Endothelial cell of umbilical vein (primary cell): ENCODE data around the gene MTF2. TPM values are rescaled to one million over a fixed set of nuclear protein-coding genes. Genes with fewer than 3 reads are reported as not detected.

ENCODE experiments used
- BruUV-seq: library from RNA; stranded (reverse); fragments of 400-500 nt; replicated peaks from 2 replicates; lab custom pipeline; 2021; lab: Mats Ljungman, UMichigan
- CTCF ChIA-PET: fragments of 300-600, 350-600 bp; sonication (Branson Sonifier 250); formaldehyde crosslinking; loops from one replicate; lab custom pipeline; 2021; ENCODE audit warnings: antibody characterized with exemption, inconsistent platforms; lab: Charles Lee
- POLR2A ChIA-PET: fragments of 300-600, 350-600 bp; sonication (Branson Sonifier 250); formaldehyde crosslinking; loops from one replicate; lab custom pipeline; 2021; ENCODE audit warnings: antibody characterized with exemption, inconsistent platforms; lab: Charles Lee
- DNase-seq: peaks from one replicate; pipeline ENCODE4 v3.0.0-alpha.2; 2011; ENCODE audit warnings: low read depth, low spot score
- FAIRE-seq: peaks from 2 replicates; lab custom pipeline; 2011; peaks lifted over from hg19 to GRCh38; lab: Jason Lieb, UNC
- H2AFZ ChIP-seq: 2 replicates; pipeline ENCODE4 v1.6.0; 2012; ENCODE audit warnings: low read depth, low read length, control low read depth, inconsistent platforms
- H3K27ac ChIP-seq: 2 replicates; pipeline ENCODE4 v1.5.1; 2011; ENCODE audit warnings: low read depth, mild to moderate bottlenecking, control low read depth, low read length, moderate library complexity; ENCODE audit not compliant: insufficient read depth
- H3K27me3 ChIP-seq, 2 experiments: 2 replicates each; pipeline versions ENCODE4 v1.6.0 to v1.6.1; 2011; ENCODE audit warnings: low read length in 2 of 2, mixed read lengths in 1 of 2; ENCODE audit not compliant: control insufficient read depth in 2 of 2, insufficient read depth in 2 of 2
- H3K36me3 ChIP-seq, 2 experiments: 2 replicates in 1 of 2; 3 replicates in 1 of 2; pipeline ENCODE4 v1.5.1; 2011; ENCODE audit warnings: low read length in 2 of 2, mild to moderate bottlenecking in 1 of 2, moderate library complexity in 1 of 2; ENCODE audit not compliant: control insufficient read depth in 2 of 2, insufficient read depth in 2 of 2; ENCODE audit errors: extremely low read depth in 1 of 2
- H3K4me1 ChIP-seq: 3 replicates; pipeline ENCODE4 v1.5.1; 2011; ENCODE audit warnings: mild to moderate bottlenecking, low read length; ENCODE audit not compliant: control insufficient read depth, insufficient read depth; ENCODE audit errors: extremely low read depth
- H3K4me2 ChIP-seq: 2 replicates; pipeline ENCODE4 v1.6.1; 2011; ENCODE audit warnings: low read length, control low read depth, mixed read lengths; ENCODE audit not compliant: insufficient read depth
- H3K4me3 ChIP-seq, 3 experiments: fragments of 200-600 bp in 1 of 3; sonication (generic), shearing (Covaris generic) in 1 of 3; replicated peaks in 1 of 3; 2 replicates each; pipeline ENCODE4 v1.5.1; 2011 to 2016; ENCODE audit warnings: control low read depth in 3 of 3, low read length in 3 of 3, mild to moderate bottlenecking in 2 of 3, inconsistent platforms in 1 of 3, low read depth in 1 of 3, moderate library complexity in 1 of 3; ENCODE audit not compliant: insufficient read depth in 1 of 3
- H3K79me2 ChIP-seq: 2 replicates; pipeline ENCODE4 v1.6.0; 2012; ENCODE audit warnings: low read length, inconsistent platforms; ENCODE audit not compliant: control insufficient read depth, insufficient read depth
- H3K9ac ChIP-seq: replicated peaks from 2 replicates; pipeline ENCODE3; 2011; ENCODE audit warnings: low read length, control low read depth; ENCODE audit not compliant: insufficient read depth; ENCODE audit errors: extremely low read depth
- H3K9me1 ChIP-seq: replicated peaks from 3 replicates; pipeline ENCODE4 v1.6.0; 2011; ENCODE audit warnings: mild to moderate bottlenecking, low read length; ENCODE audit not compliant: control insufficient read depth, insufficient read depth; ENCODE audit errors: extremely low read depth
- H3K9me3 ChIP-seq: replicated peaks from 2 replicates; pipeline ENCODE4 v1.5.1; 2012; ENCODE audit warnings: low read length, inconsistent platforms; ENCODE audit not compliant: control insufficient read depth, insufficient read depth
- H4K20me1 ChIP-seq: replicated peaks from 2 replicates; pipeline ENCODE3; 2011; ENCODE audit warnings: mild to moderate bottlenecking, low read length; ENCODE audit not compliant: control insufficient read depth, insufficient read depth; ENCODE audit errors: extremely low read depth
- EZH2 ChIP-seq: IDR thresholded peaks from 2 replicates; pipeline ENCODE4 v1.6.1; 2012; ENCODE audit warnings: borderline replicate concordance, low read depth, mild to moderate bottlenecking, moderate library complexity, low read length, inconsistent platforms; ENCODE audit not compliant: severe bottlenecking
- FOS ChIP-seq: IDR thresholded peaks from 2 replicates; pipeline ENCODE4 v1.6.1; 2011; ENCODE audit warnings: mild to moderate bottlenecking, low read length, moderate library complexity, borderline replicate concordance; ENCODE audit not compliant: insufficient read depth
- GATA2 ChIP-seq: IDR thresholded peaks from 2 replicates; pipeline ENCODE4 v1.7.0; 2011; ENCODE audit warnings: low read depth, mild to moderate bottlenecking, moderate library complexity, mixed read lengths, low read length; ENCODE audit not compliant: insufficient read length, insufficient read depth
- JUN ChIP-seq: IDR thresholded peaks from 2 replicates; pipeline ENCODE4 v1.6.1; 2011; ENCODE audit warnings: borderline replicate concordance, low read depth; ENCODE audit not compliant: insufficient read length, insufficient read depth
- MYC ChIP-seq: IDR thresholded peaks from one replicate; pipeline ENCODE4 v1.6.1; 2011; ENCODE audit warnings: mild to moderate bottlenecking, low read depth, low read length
- POLR2A ChIP-seq: IDR thresholded peaks from 2 replicates; pipeline ENCODE4 v1.6.1; 2012; ENCODE audit warnings: low read depth, mild to moderate bottlenecking, control low read depth, low read length
- POLR2AphosphoS5 ChIP-seq: IDR thresholded peaks from 2 replicates; pipeline ENCODE4 v1.6.1; 2012; ENCODE audit warnings: low read depth, mild to moderate bottlenecking, control low read depth, low read length, moderate library complexity; ENCODE audit not compliant: insufficient read depth
- dilution Hi-C: fragments of 300-500 bp; cut with MboI; formaldehyde crosslinking; loops from one replicate; pipeline ENCODE4 v1.15.0; 2019; ENCODE audit warnings: low sequenced_read_pairs; ENCODE audit not compliant: extremely low pct_ligation_motif_present
- intact Hi-C: fragments of 100-400 bp; cut with micrococcal nuclease; formaldehyde crosslinking; loops from one replicate; pipeline ENCODE4 v1.10.0; 2022
- polyA plus RNA-seq, 4 experiments: library from polyadenylated mRNA; depleted of rRNA in 3 of 4; stranded (reverse) in 3 of 4; unstranded in 1 of 4; fragments of >200 nt; gene quantifications; 2 replicates each; pipeline versions ENCODE4 v1.2.1 to v1.2.3, GENCODE V29; 2011 to 2012; ENCODE audit warnings: missing spikeins in 1 of 4
- total RNA-seq: library from RNA; stranded (reverse); gene quantifications from 2 replicates; pipeline ENCODE4 v1.2.3, GENCODE V29; 2021
- TF ChIP-seq, protein P1 (sequence below), 2 donors: IDR thresholded peaks; 1 replicate in 1 of 2; 2 replicates in 1 of 2; pipeline ENCODE4 v1.5.1; 2011; ENCODE audit warnings: low read length in 2 of 2, mild to moderate bottlenecking in 2 of 2, moderate library complexity in 2 of 2, control low read depth in 1 of 2, inconsistent platforms in 1 of 2, low read depth in 1 of 2; ENCODE audit not compliant: insufficient read depth in 1 of 2; ENCODE audit errors: extremely low read depth in 1 of 2
- TF ChIP-seq, protein P2 (sequence below): IDR thresholded peaks from 2 replicates; pipeline ENCODE4 v1.6.1; 2011; ENCODE audit not compliant: insufficient read depth, insufficient read length

MTF2 gene
- total and polyA plus RNA-seq, 2 donors (not counting 3 experiments of a cell fraction or from before 2014, with no cell fraction given) = 20.1 to 40.5 TPM

DNA sequence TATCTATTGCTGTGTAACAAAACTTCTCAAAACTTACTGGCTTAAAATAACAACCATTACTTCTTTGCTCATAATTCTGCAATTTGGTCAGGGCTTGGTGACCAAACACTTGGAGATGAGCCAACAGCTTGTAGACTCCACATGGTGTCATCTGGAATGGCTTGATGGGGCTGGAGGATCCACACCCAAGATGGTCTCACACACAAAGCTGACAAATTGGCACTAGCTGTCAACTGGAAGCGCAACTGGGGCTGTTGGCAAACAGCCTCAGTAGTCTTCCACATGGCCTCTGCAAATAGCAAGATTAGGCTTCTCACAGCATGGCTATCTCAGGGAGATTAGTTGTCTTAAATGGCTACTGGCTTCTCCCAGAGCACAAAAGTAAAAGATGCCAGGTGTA, 27.1 kb upstream of the MTF2 start:
- no peak overlapping the region for H2AFZ ChIP-seq
- no peak overlapping the region for H3K4me2 ChIP-seq
- no TSS peak for BruUV-seq
- no peak overlapping the region for H3K27ac ChIP-seq
- ChIA-PET POLR2A (no interaction called here), CTCF (interaction anchor here (1.6 kb wide), 1 partner anchor 11 kb away, joined by 7 read pairs; no protein-coding TSS in a partner anchor)
- no peaks in the 10 kb centered on the region for H3K79me2 ChIP-seq
- intact Hi-C loops (no loop called here), dilution Hi-C loops (no loop called here)
- H3K9me3 ChIP-seq = no peaks in the 10 kb centered on the region
- no peaks in the 10 kb centered on the region for H3K9me1 ChIP-seq
- DNase-seq (no peak), FAIRE-seq (no peak)
- H3K9ac ChIP-seq = no peak overlapping the region
- TF ChIP-seq POLR2AphosphoS5 (no peak), MYC (no peak), FOS (no peak)
- TF ChIP-seq, protein P1, sequence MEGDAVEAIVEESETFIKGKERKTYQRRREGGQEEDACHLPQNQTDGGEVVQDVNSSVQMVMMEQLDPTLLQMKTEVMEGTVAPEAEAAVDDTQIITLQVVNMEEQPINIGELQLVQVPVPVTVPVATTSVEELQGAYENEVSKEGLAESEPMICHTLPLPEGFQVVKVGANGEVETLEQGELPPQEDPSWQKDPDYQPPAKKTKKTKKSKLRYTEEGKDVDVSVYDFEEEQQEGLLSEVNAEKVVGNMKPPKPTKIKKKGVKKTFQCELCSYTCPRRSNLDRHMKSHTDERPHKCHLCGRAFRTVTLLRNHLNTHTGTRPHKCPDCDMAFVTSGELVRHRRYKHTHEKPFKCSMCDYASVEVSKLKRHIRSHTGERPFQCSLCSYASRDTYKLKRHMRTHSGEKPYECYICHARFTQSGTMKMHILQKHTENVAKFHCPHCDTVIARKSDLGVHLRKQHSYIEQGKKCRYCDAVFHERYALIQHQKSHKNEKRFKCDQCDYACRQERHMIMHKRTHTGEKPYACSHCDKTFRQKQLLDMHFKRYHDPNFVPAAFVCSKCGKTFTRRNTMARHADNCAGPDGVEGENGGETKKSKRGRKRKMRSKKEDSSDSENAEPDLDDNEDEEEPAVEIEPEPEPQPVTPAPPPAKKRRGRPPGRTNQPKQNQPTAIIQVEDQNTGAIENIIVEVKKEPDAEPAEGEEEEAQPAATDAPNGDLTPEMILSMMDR (IDR thresholded peaks at IDR 0.05; ENCODE audit: extremely low read depth in 1 of 2, insufficient read depth in 1 of 2, low read depth in 1 of 2, low read length in 2 of 2) = no peak
- TF ChIP-seq, protein P2, sequence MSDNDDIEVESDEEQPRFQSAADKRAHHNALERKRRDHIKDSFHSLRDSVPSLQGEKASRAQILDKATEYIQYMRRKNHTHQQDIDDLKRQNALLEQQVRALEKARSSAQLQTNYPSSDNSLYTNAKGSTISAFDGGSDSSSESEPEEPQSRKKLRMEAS = no peak
- peaks cover 0 to 5% of the 10 kb centered on the region in 2 experiments for H3K27me3 ChIP-seq
- H4K20me1 ChIP-seq = peaks cover 3% of the 10 kb centered on the region
- no peaks in the 10 kb centered on the region for H3K4me1 ChIP-seq
- no peaks in the 10 kb centered on the region for H3K36me3 ChIP-seq
- H3K4me3 ChIP-seq = no peak overlapping the region

- no TSS peak for BruUV-seq
- Histone ChIP-seq H4K20me1 (peaks cover 3% of the 10 kb centered on the region), H3K27ac (no peak overlapping the region), H3K9me3 (no peaks in the 10 kb centered on the region), H3K4me2 (no peak overlapping the region), H3K36me3 (no peaks in the 10 kb centered on the region), H3K27me3 (peaks cover 2 to 10% of the 10 kb centered on the region in 2 experiments), H2AFZ (no peak overlapping the region), H3K9me1 (no peaks in the 10 kb centered on the region), H3K4me3 (no peak overlapping the region), H3K79me2 (no peaks in the 10 kb centered on the region), H3K9ac (no peak overlapping the region), H3K4me1 (no peaks in the 10 kb centered on the region)
- DNase-seq = peak; percentile 19
- POLR2A ChIA-PET = no interaction called here
- TF ChIP-seq FOS = no peak
- TF ChIP-seq, protein P2 = no peak
- TF ChIP-seq POLR2AphosphoS5 = no peak
- no peak for TF ChIP-seq MYC
- TF ChIP-seq JUN = no peak
- no peak for TF ChIP-seq POLR2A
- TF ChIP-seq EZH2 = no peak
- TF ChIP-seq, protein P1 (IDR thresholded peaks at IDR 0.05; ENCODE audit: extremely low read depth in 1 of 2, insufficient read depth in 1 of 2, low read depth in 1 of 2, low read length in 2 of 2) = no peak
- no peak for TF ChIP-seq GATA2
- CTCF ChIA-PET = interaction anchor here (1.0 to 1.8 kb wide), 3 partner anchors 9 to 62 kb away, joined by 3 to 4 read pairs (median 3); no protein-coding TSS in a partner anchor
- FAIRE-seq = no peak
- dilution Hi-C loops (no loop called here), intact Hi-C loops (no loop called here)
Observed at GRCh38 chr1:93056214-93056613, 22.9 kb upstream of the MTF2 start.
